ES-I3 (cell line): ENCODE measurements around the gene UGT1A3.

Experiments used
- H3K36me3 ChIP-seq: 2 replicates; pipeline ENCODE4 v1.6.1; 2013; ENCODE audit warnings: mild to moderate bottlenecking, low read length, control low read depth, moderate library complexity; ENCODE audit not compliant: insufficient read depth
- H3K4me1 ChIP-seq: 2 replicates; pipeline ENCODE4 v1.6.1; 2013; ENCODE audit warnings: mild to moderate bottlenecking, control low read depth, low read length; ENCODE audit not compliant: insufficient read depth
- H3K9ac ChIP-seq: 2 replicates; pipeline ENCODE4 v1.6.1; 2013; ENCODE audit warnings: low read depth, mild to moderate bottlenecking, low read length, moderate library complexity
- H3K9me3 ChIP-seq: 2 replicates; pipeline ENCODE4 v1.6.1; 2013; ENCODE audit warnings: mild to moderate bottlenecking, low read length, moderate library complexity; ENCODE audit not compliant: control insufficient read depth, insufficient read depth

Gene UGT1A3

DNA sequence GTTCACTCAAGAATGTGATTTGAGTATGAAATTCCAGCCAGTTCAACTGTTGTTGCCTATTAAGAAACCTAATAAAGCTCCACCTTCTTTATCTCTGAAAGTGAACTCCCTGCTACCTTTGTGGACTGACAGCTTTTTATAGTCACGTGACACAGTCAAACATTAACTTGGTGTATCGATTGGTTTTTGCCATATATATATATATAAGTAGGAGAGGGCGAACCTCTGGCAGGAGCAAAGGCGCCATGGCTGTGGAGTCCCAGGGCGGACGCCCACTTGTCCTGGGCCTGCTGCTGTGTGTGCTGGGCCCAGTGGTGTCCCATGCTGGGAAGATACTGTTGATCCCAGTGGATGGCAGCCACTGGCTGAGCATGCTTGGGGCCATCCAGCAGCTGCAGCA is 31.2 kb downstream of the UGT1A3 start, which contains the start of gene UGT1A1:
Gene UGT1A1, plus strand, starts transcription at position 228 of the 400 bp plus-strand sequence. Its CDS starts 18 bp downstream, at position 246.
- no peaks in the 10 kb centered on the region for H3K36me3 ChIP-seq
- no peaks in the 10 kb centered on the region for H3K4me1 ChIP-seq

GRCh38 chr2:233761040-233761769 is 32.4 kb downstream of the UGT1A3 start:
- H3K9me3 ChIP-seq, result peaks cover 2% of the 10 kb centered on the region; the same call in 1 of the 2 replicates
- no peak overlapping the region for H3K9ac ChIP-seq
- no peaks in the 10 kb centered on the region for H3K36me3 ChIP-seq
- no peaks in the 10 kb centered on the region for H3K4me1 ChIP-seq

More for the DNA sequence above, 31.2 kb downstream of the UGT1A3 start, which contains the start of gene UGT1A1:
- Histone ChIP-seq H3K9me3 (peaks cover 2% of the 10 kb centered on the region; the same call in 1 of the 2 replicates), H3K9ac (no peak within 1 kb of the TSS)

- H3K36me3 ChIP-seq, result no peaks in the 10 kb centered on the region
- peaks cover 2% of the 10 kb centered on the region; the same call in 1 of the 2 replicates for H3K9me3 ChIP-seq
- H3K9ac ChIP-seq, result no peak overlapping the region
- H3K4me1 ChIP-seq, result no peaks in the 10 kb centered on the region
Observed at GRCh38 chr2:233764264-233764663, 35.4 kb downstream of the UGT1A3 start.

DNA sequence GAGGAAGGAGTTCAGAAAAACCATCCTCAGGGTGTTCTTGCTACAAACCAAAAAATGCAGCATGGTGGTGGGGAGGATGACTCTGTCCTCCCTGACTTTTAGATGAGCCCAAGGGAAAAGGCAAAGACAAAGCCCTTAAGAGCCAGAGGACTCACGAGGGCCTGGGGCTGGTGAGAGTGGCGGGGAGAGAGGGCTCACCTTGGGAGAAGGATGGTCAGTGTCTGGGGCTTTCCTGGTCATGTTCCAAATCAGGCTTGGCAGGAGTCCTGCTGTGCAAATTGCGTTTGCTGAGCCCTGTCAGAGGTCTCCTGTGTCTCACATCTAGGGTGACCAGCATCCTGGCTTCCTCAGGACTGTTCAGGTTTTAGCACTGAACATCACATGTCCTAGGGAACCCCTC is 35.9 kb downstream of the UGT1A3 start:
- Histone ChIP-seq H3K9ac (no peak overlapping the region), H3K9me3 (peaks cover 2% of the 10 kb centered on the region; the same call in 1 of the 2 replicates), H3K36me3 (no peaks in the 10 kb centered on the region), H3K4me1 (no peaks in the 10 kb centered on the region)

GRCh38 chr2:233766416-233766815 is 37.6 kb downstream of the UGT1A3 start:
- Histone ChIP-seq H3K36me3 (no peaks in the 10 kb centered on the region), H3K9ac (no peak overlapping the region), H3K4me1 (no peaks in the 10 kb centered on the region), H3K9me3 (peaks cover 2% of the 10 kb centered on the region; the same call in 1 of the 2 replicates)

DNA sequence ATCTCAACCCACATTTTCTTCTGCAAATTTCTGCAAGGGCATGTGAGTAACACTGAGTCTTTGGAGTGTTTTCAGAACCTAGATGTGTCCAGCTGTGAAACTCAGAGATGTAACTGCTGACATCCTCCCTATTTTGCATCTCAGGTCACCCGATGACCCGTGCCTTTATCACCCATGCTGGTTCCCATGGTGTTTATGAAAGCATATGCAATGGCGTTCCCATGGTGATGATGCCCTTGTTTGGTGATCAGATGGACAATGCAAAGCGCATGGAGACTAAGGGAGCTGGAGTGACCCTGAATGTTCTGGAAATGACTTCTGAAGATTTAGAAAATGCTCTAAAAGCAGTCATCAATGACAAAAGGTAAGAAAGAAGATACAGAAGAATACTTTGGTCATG is 39.2 kb downstream of the UGT1A3 start:
- Histone ChIP-seq H3K36me3 (no peaks in the 10 kb centered on the region), H3K9me3 (peaks cover 2% of the 10 kb centered on the region; the same call in 1 of the 2 replicates), H3K9ac (no peak overlapping the region), H3K4me1 (no peaks in the 10 kb centered on the region)

DNA sequence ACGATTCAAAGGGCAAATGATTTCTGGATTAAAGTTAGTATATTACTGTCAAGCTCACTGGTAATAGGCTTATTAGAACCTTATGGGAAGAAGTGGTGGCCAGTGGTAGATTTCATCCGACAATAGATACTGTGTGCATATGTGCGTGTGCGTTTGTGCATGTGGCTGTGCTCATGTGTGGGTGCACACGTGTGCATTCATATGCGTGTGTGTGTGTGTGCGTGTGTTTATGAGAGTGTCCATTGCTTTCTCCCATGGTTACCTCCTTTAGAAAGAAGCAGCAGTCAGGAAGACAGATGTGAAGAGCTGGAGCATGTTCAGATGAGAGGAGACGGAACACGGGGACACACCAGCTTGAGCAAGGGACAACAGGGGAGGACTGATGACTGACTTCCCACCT is 40.4 kb downstream of the UGT1A3 start:
- Histone ChIP-seq H3K4me1 (no peaks in the 10 kb centered on the region), H3K9me3 (no peaks in the 10 kb centered on the region), H3K36me3 (no peaks in the 10 kb centered on the region), H3K9ac (no peak overlapping the region)

- Histone ChIP-seq H3K9ac (no peak overlapping the region), H3K36me3 (no peaks in the 10 kb centered on the region; the same call in 1 of the 2 replicates), H3K4me1 (no peaks in the 10 kb centered on the region), H3K9me3 (no peaks in the 10 kb centered on the region)
Observed at GRCh38 chr2:233772153-233772552, 43.3 kb downstream of the UGT1A3 start.

DNA sequence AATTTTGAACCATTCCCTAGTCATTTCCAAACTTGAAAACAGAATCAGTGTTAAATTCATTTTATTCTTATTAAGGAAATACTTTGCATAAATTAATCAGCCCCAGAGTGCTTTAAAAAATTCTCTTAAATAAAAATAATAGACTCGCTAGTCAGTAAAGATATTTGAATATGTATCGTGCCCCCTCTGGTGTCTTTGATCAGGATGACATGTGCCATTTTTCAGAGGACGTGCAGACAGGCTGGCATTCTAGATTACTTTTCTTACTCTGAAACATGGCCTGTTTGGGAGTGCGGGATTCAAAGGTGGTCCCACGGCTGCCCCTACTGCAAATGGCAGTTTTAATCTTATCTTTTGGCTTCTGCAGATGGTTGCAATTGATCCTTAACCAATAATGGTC is 43.7 kb downstream of the UGT1A3 start:
- no peaks in the 10 kb centered on the region for H3K4me1 ChIP-seq
- no peak overlapping the region for H3K9ac ChIP-seq
- H3K9me3 ChIP-seq, result no peaks in the 10 kb centered on the region
- H3K36me3 ChIP-seq, result no peaks in the 10 kb centered on the region; the same call in 1 of the 2 replicates

GRCh38 chr2:233773854-233774253 is 45.0 kb downstream of the UGT1A3 start:
- H3K4me1 ChIP-seq, result no peaks in the 10 kb centered on the region
- no peaks in the 10 kb centered on the region for H3K9me3 ChIP-seq
- no peaks in the 10 kb centered on the region; the same call in 1 of the 2 replicates for H3K36me3 ChIP-seq
- no peak overlapping the region for H3K9ac ChIP-seq

- H3K4me1 ChIP-seq, result no peaks in the 10 kb centered on the region
- H3K9me3 ChIP-seq, result peaks cover 2% of the 10 kb centered on the region; the same call in 1 of the 2 replicates
- H3K9ac ChIP-seq, result no peak overlapping the region
- no peaks in the 10 kb centered on the region; the same call in 1 of the 2 replicates for H3K36me3 ChIP-seq
Observed at GRCh38 chr2:233775414-233775813, 46.6 kb downstream of the UGT1A3 start.

- Histone ChIP-seq H3K4me1 (no peaks in the 10 kb centered on the region), H3K36me3 (no peaks in the 10 kb centered on the region; the same call in 1 of the 2 replicates), H3K9ac (no peak within 1 kb of the TSS), H3K9me3 (peaks cover 2% of the 10 kb centered on the region; the same call in 1 of the 2 replicates)
Observed at GRCh38 chr2:233778030-233778429, 49.2 kb downstream of the UGT1A3 start, which contains the start of gene MROH2A. TSS of gene MROH2A (plus strand) at chr2:233778330. CDS start at chr2:233779359, 1,029 bp downstream.

- Histone ChIP-seq H3K9me3 (peaks cover 2% of the 10 kb centered on the region; the same call in 1 of the 2 replicates), H3K9ac (no peak overlapping the region), H3K36me3 (no peaks in the 10 kb centered on the region; the same call in 1 of the 2 replicates), H3K4me1 (no peaks in the 10 kb centered on the region)
Observed at GRCh38 chr2:233779722-233780121, 50.9 kb downstream of the UGT1A3 start.

DNA sequence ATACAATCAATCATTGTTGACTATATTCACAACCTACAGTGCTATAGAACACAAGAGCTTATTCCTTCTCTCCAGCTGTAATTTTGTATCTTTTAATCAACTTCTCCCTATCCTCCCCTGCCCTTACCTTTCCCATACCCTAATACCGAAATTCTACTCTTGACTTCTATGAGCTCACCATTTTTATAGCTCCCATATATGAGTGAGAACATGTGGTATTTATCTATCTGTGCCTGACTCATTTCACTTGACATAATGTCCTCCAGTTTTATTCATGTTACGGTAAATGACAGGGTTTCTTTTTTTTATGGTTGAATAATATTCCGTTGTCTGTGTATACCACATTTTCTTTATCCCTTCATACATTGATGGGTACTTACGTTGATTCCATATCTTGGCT is 51.9 kb downstream of the UGT1A3 start:
- no peak overlapping the region for H3K9ac ChIP-seq
- no peaks in the 10 kb centered on the region for H3K4me1 ChIP-seq
- no peaks in the 10 kb centered on the region; the same call in 1 of the 2 replicates for H3K36me3 ChIP-seq
- peaks cover 2% of the 10 kb centered on the region; the same call in 1 of the 2 replicates for H3K9me3 ChIP-seq

- Histone ChIP-seq H3K36me3 (no peaks in the 10 kb centered on the region), H3K9ac (no peak overlapping the region), H3K4me1 (no peaks in the 10 kb centered on the region), H3K9me3 (no peaks in the 10 kb centered on the region)
Observed at GRCh38 chr2:233789554-233789953, 60.7 kb downstream of the UGT1A3 start.
